Neural crest cell (in vitro differentiated cells): Measurements from ENCODE around the gene ANKRD13D. TPM values are rescaled to one million over a fixed set of nuclear protein-coding genes. Genes with fewer than 3 reads are reported as not detected.
A peak's percentile ranks its signal among the peaks of the same experiment; 100 is the strongest.

Source experiments
- DNase-seq: peaks from one replicate; pipeline ENCODE4 v3.0.0; 2021; ENCODE audit warnings: low read depth, mixed read lengths, low spot score
- H3K27ac Mint-ChIP-seq: one replicate; pipeline ENCODE4 v1.8.0; 2021; ENCODE audit warnings: mild to moderate bottlenecking, mixed read lengths; ENCODE audit not compliant: unreplicated experiment
- H3K27me3 Mint-ChIP-seq: 2 replicates; pipeline ENCODE4 v1.8.0; 2021; ENCODE audit warnings: low read depth, mild to moderate bottlenecking, mixed read lengths
- H3K36me3 Mint-ChIP-seq: 2 replicates; pipeline ENCODE4 v1.8.0; 2021; ENCODE audit warnings: low read depth, mild to moderate bottlenecking, mixed read lengths
- H3K4me1 Mint-ChIP-seq: 2 replicates; pipeline ENCODE4 v1.8.0; 2021; ENCODE audit warnings: mixed read lengths
- H3K4me3 Mint-ChIP-seq: one replicate; pipeline ENCODE4 v1.8.0; 2021; ENCODE audit warnings: mild to moderate bottlenecking, mixed read lengths
- H3K9me3 Mint-ChIP-seq: 2 replicates; pipeline ENCODE4 v1.8.0; 2021; ENCODE audit warnings: mixed read lengths
- total RNA-seq: library from RNA; stranded (reverse); gene quantifications from 2 replicates; pipeline ENCODE4 v1.2.1, GENCODE V29; 2021
- TF ChIP-seq, protein P1 (sequence below): fragments of 200-600 bp; sonication (generic); conservative IDR thresholded peaks from 2 replicates; pipeline ENCODE4 v1.5.0; 2021; ENCODE audit warnings: antibody characterized with exemption, mild to moderate bottlenecking

The ANKRD13D gene
- total RNA-seq, 1 donor from 2014 or later: 71.8 TPM

- H3K9me3 Mint-ChIP-seq: no peaks in the 10 kb centered on the region
- H3K4me1 Mint-ChIP-seq: no peaks in the 10 kb centered on the region
- H3K27ac Mint-ChIP-seq: no peak overlapping the region
- DNase-seq: no peak
- TF ChIP-seq, protein P1, sequence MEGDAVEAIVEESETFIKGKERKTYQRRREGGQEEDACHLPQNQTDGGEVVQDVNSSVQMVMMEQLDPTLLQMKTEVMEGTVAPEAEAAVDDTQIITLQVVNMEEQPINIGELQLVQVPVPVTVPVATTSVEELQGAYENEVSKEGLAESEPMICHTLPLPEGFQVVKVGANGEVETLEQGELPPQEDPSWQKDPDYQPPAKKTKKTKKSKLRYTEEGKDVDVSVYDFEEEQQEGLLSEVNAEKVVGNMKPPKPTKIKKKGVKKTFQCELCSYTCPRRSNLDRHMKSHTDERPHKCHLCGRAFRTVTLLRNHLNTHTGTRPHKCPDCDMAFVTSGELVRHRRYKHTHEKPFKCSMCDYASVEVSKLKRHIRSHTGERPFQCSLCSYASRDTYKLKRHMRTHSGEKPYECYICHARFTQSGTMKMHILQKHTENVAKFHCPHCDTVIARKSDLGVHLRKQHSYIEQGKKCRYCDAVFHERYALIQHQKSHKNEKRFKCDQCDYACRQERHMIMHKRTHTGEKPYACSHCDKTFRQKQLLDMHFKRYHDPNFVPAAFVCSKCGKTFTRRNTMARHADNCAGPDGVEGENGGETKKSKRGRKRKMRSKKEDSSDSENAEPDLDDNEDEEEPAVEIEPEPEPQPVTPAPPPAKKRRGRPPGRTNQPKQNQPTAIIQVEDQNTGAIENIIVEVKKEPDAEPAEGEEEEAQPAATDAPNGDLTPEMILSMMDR: peak; percentile 49
- H3K27me3 Mint-ChIP-seq: no peaks in the 10 kb centered on the region
- H3K36me3 Mint-ChIP-seq: peaks cover 17% of the 10 kb centered on the region
- peak overlapping the region; percentile 51 for H3K4me3 Mint-ChIP-seq
Measured at GRCh38 chr11:67252831-67253239, 36.3 kb upstream of the ANKRD13D start.

GRCh38 chr11:67253872-67254624 is 35.1 kb upstream of the ANKRD13D start:
- no peaks in the 10 kb centered on the region for H3K27me3 Mint-ChIP-seq
- TF ChIP-seq, protein P1: no peak
- H3K4me3 Mint-ChIP-seq: peak overlapping the region; percentile 21
- H3K9me3 Mint-ChIP-seq: no peaks in the 10 kb centered on the region
- peaks cover 12% of the 10 kb centered on the region for H3K36me3 Mint-ChIP-seq
- no peaks in the 10 kb centered on the region for H3K4me1 Mint-ChIP-seq
- no peak overlapping the region for H3K27ac Mint-ChIP-seq
- DNase-seq: no peak

GRCh38 chr11:67254798-67255197 is 34.3 kb upstream of the ANKRD13D start:
- TF ChIP-seq, protein P1: no peak
- no peak overlapping the region for H3K27ac Mint-ChIP-seq

GRCh38 chr11:67255353-67255752 is 33.8 kb upstream of the ANKRD13D start:
- peaks cover under 1% of the 10 kb centered on the region for H3K4me1 Mint-ChIP-seq
- H3K27ac Mint-ChIP-seq: peak overlapping the region; percentile 73
- H3K27me3 Mint-ChIP-seq: no peaks in the 10 kb centered on the region
- H3K36me3 Mint-ChIP-seq: peaks cover 16% of the 10 kb centered on the region
- DNase-seq: no peak
- TF ChIP-seq, protein P1: no peak
- no peaks in the 10 kb centered on the region for H3K9me3 Mint-ChIP-seq
- H3K4me3 Mint-ChIP-seq: no peak overlapping the region

More at GRCh38 chr11:67254798-67255197, 34.3 kb upstream of the ANKRD13D start:
- Mint-ChIP-seq H3K36me3 (peaks cover 15% of the 10 kb centered on the region), H3K4me1 (no peaks in the 10 kb centered on the region), H3K4me3 (no peak overlapping the region), H3K9me3 (no peaks in the 10 kb centered on the region), H3K27me3 (no peaks in the 10 kb centered on the region)
- no peak for DNase-seq

GRCh38 chr11:67255864-67256263 is 33.2 kb upstream of the ANKRD13D start:
- Mint-ChIP-seq H3K36me3 (peaks cover 16% of the 10 kb centered on the region), H3K4me1 (peaks cover 3% of the 10 kb centered on the region), H3K27me3 (no peaks in the 10 kb centered on the region), H3K9me3 (no peaks in the 10 kb centered on the region), H3K4me3 (no peak overlapping the region), H3K27ac (no peak overlapping the region)
- DNase-seq: no peak
- TF ChIP-seq, protein P1: no peak
